ENCODE results near the gene TAF1C. TPM values are rescaled to one million over a fixed set of nuclear protein-coding genes. Genes with fewer than 3 reads are reported as not detected.

TAF1C gene
- total and polyA plus RNA-seq, 10 of the 15 experiments (the other 5 are each of a cell fraction or from before 2014, with no cell fraction given), result 0.98 to 40.1 (median 15.4) TPM

DNA sequence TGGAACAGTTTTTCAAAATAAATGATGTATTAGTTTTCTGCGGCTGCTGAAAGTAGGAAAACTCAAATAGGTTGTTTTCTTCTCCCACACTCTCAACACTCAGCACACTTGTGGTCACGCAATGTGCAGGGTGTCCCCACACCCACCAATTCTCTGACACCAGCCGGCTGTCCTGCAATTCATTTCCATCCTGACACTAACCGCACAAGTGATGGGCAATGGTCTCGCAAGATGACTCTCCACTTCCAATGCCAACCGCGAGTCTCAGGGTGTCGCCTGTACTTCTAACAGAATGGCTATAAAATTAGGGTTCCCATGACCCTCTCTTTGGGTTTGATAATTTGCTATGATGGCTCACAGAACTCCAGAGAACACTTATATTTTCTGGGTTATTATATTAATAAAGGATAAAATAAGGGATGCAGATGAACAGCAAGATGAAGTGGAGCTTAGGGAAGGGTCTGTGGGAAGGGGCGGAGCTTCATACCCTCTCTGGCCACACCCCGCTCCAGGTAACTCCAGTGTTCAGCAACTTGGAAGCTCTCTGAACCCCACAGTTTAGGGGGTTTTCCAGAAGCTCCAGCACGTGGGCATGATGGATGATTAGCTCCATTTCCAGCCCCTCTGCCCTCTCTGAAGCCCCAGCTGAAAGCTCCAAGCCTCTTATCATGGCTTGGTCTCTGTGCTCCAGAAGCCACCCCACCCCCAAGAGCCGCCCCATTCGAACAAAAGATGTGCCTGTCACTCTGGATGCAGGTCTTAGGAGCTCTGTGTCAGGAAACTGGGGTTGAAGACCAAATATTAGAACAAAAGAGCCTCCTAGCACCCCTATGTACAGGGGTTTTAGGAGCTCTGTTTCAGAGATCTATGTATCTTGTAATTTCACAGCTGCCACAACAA lies 19.8 kb downstream of the TAF1C start (continued):
- TF ChIP-seq NFYB (IDR thresholded peaks at IDR 0.05; ENCODE audit: insufficient read depth, low read depth, low read length), result no peak
- TF ChIP-seq CEBPB (IDR thresholded peaks at IDR 0.05; ENCODE audit: borderline replicate concordance in 1 of 2, low read depth in 2 of 2, low read length in 2 of 2), result no peak
- TF ChIP-seq CBX5 (IDR thresholded peaks at IDR 0.05; ENCODE audit: low read depth), result peak; percentile 83; the same call in 1 of the 2 replicates
- no peak for TF ChIP-seq HCFC1 (IDR thresholded peaks at IDR 0.05; ENCODE audit: low read length)
- TF ChIP-seq ZSCAN29 (IDR thresholded peaks at IDR 0.05), result no peak
- TF ChIP-seq NFYA (IDR thresholded peaks at IDR 0.05; ENCODE audit: borderline replicate concordance, low read depth, low read length), result no peak
- TF ChIP-seq CHD2 (IDR thresholded peaks at IDR 0.05; ENCODE audit: borderline replicate concordance, low read depth, low read length), result no peak
- no peak for TF ChIP-seq SPI1 (IDR thresholded peaks at IDR 0.05; ENCODE audit: borderline replicate concordance, insufficient read depth, low read depth, low read length)
- peak; percentile 74; the same call in 1 of the 2 replicates for TF ChIP-seq PAX5 (IDR thresholded peaks at IDR 0.05; ENCODE audit: borderline replicate concordance, low read depth, low read length)
- TF ChIP-seq MYB (IDR thresholded peaks at IDR 0.05; ENCODE audit: borderline replicate concordance, low read depth, low read length), result no peak
- no peak for TF ChIP-seq ZNF217 (IDR thresholded peaks at IDR 0.05)
- TF ChIP-seq IKZF2 (IDR thresholded peaks at IDR 0.05), result peak; percentile 32 to 39; a peak in 2 of 4 replicates
- TF ChIP-seq CTCF (IDR thresholded peaks at IDR 0.05 in 2 of 3, conservative IDR thresholded peaks at IDR 0.05 in 1 of 3; ENCODE audit: control insufficient read depth in 2 of 3, extremely low read depth in 1 of 3, insufficient read depth in 1 of 3, low read depth in 3 of 3, low read length in 3 of 3), result no peak
- TF ChIP-seq ATF2 (IDR thresholded peaks at IDR 0.05; ENCODE audit: low read length), result peak; percentile 68
- TF ChIP-seq ZNF622 (IDR thresholded peaks at IDR 0.05), result no peak
- no peak for TF ChIP-seq RELA (IDR thresholded peaks at IDR 0.05; ENCODE audit: borderline replicate concordance, partially characterized antibody)
- no peak for TF ChIP-seq SUPT20H (IDR thresholded peaks at IDR 0.05; ENCODE audit: borderline replicate concordance, control insufficient read depth, low read depth, low read length)
- TF ChIP-seq CBFB (IDR thresholded peaks at IDR 0.05; ENCODE audit: low read depth), result peak; percentile 81
- TF ChIP-seq TCF3 (IDR thresholded peaks at IDR 0.05; ENCODE audit: borderline replicate concordance, insufficient read depth, low read depth, low read length), result 0 out of 2 replicates have a peak, but pooled peaks have one; percentile 62
- peak; percentile 54; the same call in 1 of the 2 replicates for TF ChIP-seq MTA3 (IDR thresholded peaks at IDR 0.05; ENCODE audit: borderline replicate concordance, low read length)
- TF ChIP-seq KLF5 (IDR thresholded peaks at IDR 0.05; ENCODE audit: partially characterized antibody), result no peak
- peak; percentile 29 for TF ChIP-seq SP1 (IDR thresholded peaks at IDR 0.05; ENCODE audit: low read depth, low read length)
- peak; percentile 75 for TF ChIP-seq JUNB (IDR thresholded peaks at IDR 0.05)
- no peak for TF ChIP-seq MYC (IDR thresholded peaks at IDR 0.05; ENCODE audit: insufficient read depth, insufficient read length, insufficient replicate concordance, low read length, severe bottlenecking)
- peak; percentile 73; the same call in 1 of the 2 replicates for TF ChIP-seq IRF4 (IDR thresholded peaks at IDR 0.05; ENCODE audit: low read depth, low read length)
- peak; percentile 47; the same call in 1 of the 2 replicates for TF ChIP-seq IKZF1 (conservative IDR thresholded peaks at IDR 0.05)
- TF ChIP-seq ZNF274 (IDR thresholded peaks at IDR 0.05; ENCODE audit: insufficient read depth, insufficient read length), result no peak
- TF ChIP-seq SMAD5 (IDR thresholded peaks at IDR 0.05; ENCODE audit: low read depth), result no peak
